HEK293 (cell line): Measurements from ENCODE around the gene C13orf42.

Experiments used
- CTCF ChIA-PET: fragments of 350-600 bp; formaldehyde crosslinking; extraction: SDS; loops from one replicate; lab custom pipeline; 2021; ENCODE audit warnings: antibody characterized with exemption; lab: Yijun Ruan, JAX
- POLR2A ChIA-PET: fragments of 300-600 bp; formaldehyde crosslinking; extraction: SDS; loops from one replicate; lab custom pipeline; 2020; ENCODE audit warnings: antibody characterized with exemption, inconsistent platforms; lab: Yijun Ruan, JAX
- H3K27ac ChIP-seq: fragments of 200-500 bp; sonication (Bioruptor generic); 2 replicates; pipeline ENCODE4 v1.5.1; 2014; ENCODE audit warnings: low read depth, low read length, control low read depth, inconsistent platforms; ENCODE audit errors: extremely low read depth
- H3K36me3 ChIP-seq, 2 experiments: fragments of 200-500 bp in 1 of 2; sonication (Bioruptor generic) in 1 of 2; 1 replicate in 1 of 2; 2 replicates in 1 of 2; pipeline ENCODE4 v1.5.1; 2014 to 2017; ENCODE audit warnings: inconsistent platforms in 2 of 2, low read length in 2 of 2; ENCODE audit not compliant: control insufficient read depth in 2 of 2, insufficient read depth in 1 of 2
- H3K4me1 ChIP-seq: fragments of 200-500 bp; sonication (Bioruptor generic); 2 replicates; pipeline ENCODE4 v1.5.1; 2014; ENCODE audit warnings: mild to moderate bottlenecking, low read length, inconsistent platforms; ENCODE audit not compliant: control insufficient read depth, insufficient read depth
- H3K4me3 ChIP-seq: 2 replicates; pipeline ENCODE4 v1.5.1; 2011; ENCODE audit warnings: low read depth, mild to moderate bottlenecking, control low read depth, low read length, moderate library complexity
- H3K9me3 ChIP-seq: fragments of 200-500 bp; sonication (Bioruptor generic); 2 replicates; pipeline ENCODE4 v1.5.1; 2014; ENCODE audit warnings: low read depth, low read length, inconsistent platforms; ENCODE audit not compliant: control insufficient read depth, insufficient read depth
- FEZF1 ChIP-seq: fragments of 450-650 bp; formaldehyde crosslinking; IDR thresholded peaks from 2 replicates; pipeline ENCODE4 v1.5.1; 2016; ENCODE audit warnings: missing biosample characterization, missing genetic modification characterization
- GLIS2 ChIP-seq: fragments of 450-650 bp; formaldehyde crosslinking; IDR thresholded peaks from 2 replicates; pipeline ENCODE4 v1.5.1; 2016; ENCODE audit warnings: missing biosample characterization, missing genetic modification characterization
- IKZF3 ChIP-seq: fragments of 450-650 bp; IDR thresholded peaks from 2 replicates; pipeline ENCODE4 v1.5.0; 2018; ENCODE audit warnings: missing biosample characterization, mild to moderate bottlenecking, missing genetic modification characterization, moderate library complexity
- KLF17 ChIP-seq: fragments of 450-650 bp; formaldehyde crosslinking; IDR thresholded peaks from 2 replicates; pipeline ENCODE4 v1.5.1; 2016; ENCODE audit warnings: missing biosample characterization, missing genetic modification characterization
- SALL2 ChIP-seq: fragments of 450-650 bp; formaldehyde crosslinking; IDR thresholded peaks from 2 replicates; pipeline ENCODE4 v1.5.0; 2017; ENCODE audit warnings: missing biosample characterization, mild to moderate bottlenecking, missing genetic modification characterization, borderline replicate concordance
- TRIM28 ChIP-seq: IDR thresholded peaks from 2 replicates; pipeline ENCODE4 v1.6.1; 2011; ENCODE audit warnings: low read length, control low read depth, borderline replicate concordance
- ZBTB11 ChIP-seq: fragments of 450-650 bp; formaldehyde crosslinking; conservative IDR thresholded peaks from 2 replicates; pipeline ENCODE4 v1.5.1; 2016; ENCODE audit warnings: low read depth, missing biosample characterization, missing genetic modification characterization
- ZBTB44 ChIP-seq: fragments of 450-650 bp; IDR thresholded peaks from 2 replicates; pipeline ENCODE4 v1.5.1; 2018; ENCODE audit warnings: missing biosample characterization, mild to moderate bottlenecking, missing genetic modification characterization
- ZNF174 ChIP-seq: fragments of 450-650 bp; formaldehyde crosslinking; IDR thresholded peaks from 2 replicates; pipeline ENCODE4 v1.5.0; 2017; ENCODE audit warnings: missing biosample characterization, mild to moderate bottlenecking, missing genetic modification characterization
- ZNF211 ChIP-seq: fragments of 450-650 bp; formaldehyde crosslinking; IDR thresholded peaks from 2 replicates; pipeline ENCODE4 v1.5.1; 2016; ENCODE audit warnings: low read depth, missing biosample characterization, missing genetic modification characterization
- ZNF280D ChIP-seq: fragments of 450-650 bp; formaldehyde crosslinking; IDR thresholded peaks from 2 replicates; pipeline ENCODE4 v1.5.1; 2016; ENCODE audit warnings: missing biosample characterization, missing genetic modification characterization
- ZNF302 ChIP-seq: fragments of 450-650 bp; formaldehyde crosslinking; IDR thresholded peaks from 2 replicates; pipeline ENCODE4 v1.5.1; 2016; ENCODE audit warnings: missing biosample characterization, missing genetic modification characterization, low read depth
- ZNF311 ChIP-seq: fragments of 450-650 bp; formaldehyde crosslinking; IDR thresholded peaks from 2 replicates; pipeline ENCODE4 v1.5.1; 2017; ENCODE audit warnings: missing biosample characterization, missing genetic modification characterization, borderline replicate concordance
- ZNF350 ChIP-seq: fragments of 450-650 bp; formaldehyde crosslinking; IDR thresholded peaks from 2 replicates; pipeline ENCODE4 v1.5.0; 2017; ENCODE audit warnings: missing biosample characterization, mild to moderate bottlenecking, missing genetic modification characterization
- ZNF362 ChIP-seq: fragments of 450-650 bp; formaldehyde crosslinking; IDR thresholded peaks from 2 replicates; pipeline ENCODE4 v1.5.1; 2016; ENCODE audit warnings: missing biosample characterization, missing genetic modification characterization
- ZNF391 ChIP-seq: fragments of 450-650 bp; formaldehyde crosslinking; IDR thresholded peaks from 2 replicates; pipeline ENCODE4 v1.5.1; 2016; ENCODE audit warnings: low read depth, missing biosample characterization, missing genetic modification characterization, borderline replicate concordance
- ZNF664 ChIP-seq: fragments of 450-650 bp; formaldehyde crosslinking; IDR thresholded peaks from 2 replicates; pipeline ENCODE4 v1.5.1; 2016; ENCODE audit warnings: missing biosample characterization, missing genetic modification characterization
- ZNF768 ChIP-seq: fragments of 450-650 bp; formaldehyde crosslinking; IDR thresholded peaks from 2 replicates; pipeline ENCODE4 v1.5.1; 2018; ENCODE audit warnings: missing biosample characterization, mild to moderate bottlenecking, missing genetic modification characterization
- ZNF791 ChIP-seq: fragments of 450-650 bp; formaldehyde crosslinking; IDR thresholded peaks from 2 replicates; pipeline ENCODE4 v1.5.1; 2016; ENCODE audit warnings: missing biosample characterization, missing genetic modification characterization
- ZNF843 ChIP-seq: fragments of 450-650 bp; formaldehyde crosslinking; IDR thresholded peaks from 2 replicates; pipeline ENCODE4 v1.5.1; 2016; ENCODE audit warnings: missing biosample characterization, missing genetic modification characterization
- ZSCAN4 ChIP-seq: fragments of 450-650 bp; formaldehyde crosslinking; IDR thresholded peaks from 2 replicates; pipeline ENCODE4 v1.5.1; 2017; ENCODE audit warnings: missing biosample characterization, missing genetic modification characterization

C13orf42 gene

GRCh38 chr13:51113969-51114368, 2.9 kb upstream of the C13orf42 start:
- no peaks in the 10 kb centered on the region for H3K9me3 ChIP-seq
- CTCF ChIA-PET, result no interaction called here
- POLR2A ChIA-PET, result no interaction called here
- no peak overlapping the region for H3K4me3 ChIP-seq
- peak; percentile 89 for TF ChIP-seq ZNF664 (tag by site-specific recombination)
- TF ChIP-seq ZNF350, result no peak
- no peaks in the 10 kb centered on the region for H3K36me3 ChIP-seq
- no peak overlapping the region for H3K27ac ChIP-seq
- H3K4me1 ChIP-seq, result no peaks in the 10 kb centered on the region

- POLR2A ChIA-PET, result no interaction called here
- H3K4me3 ChIP-seq, result no peak overlapping the region
- CTCF ChIA-PET, result no interaction called here
- H3K27ac ChIP-seq, result no peak overlapping the region
- no peaks in the 10 kb centered on the region for H3K4me1 ChIP-seq
- H3K9me3 ChIP-seq, result no peaks in the 10 kb centered on the region
- TF ChIP-seq IKZF3, result no peak
- TF ChIP-seq ZBTB44 (tag by site-specific recombination), result no peak
- no peak for TF ChIP-seq ZNF768 (tag by site-specific recombination)
- no peak for TF ChIP-seq ZNF174 (tag by site-specific recombination)
- no peak for TF ChIP-seq ZNF302
- no peak for TF ChIP-seq ZNF391
- no peak for TF ChIP-seq GLIS2 (tag by site-specific recombination)
- TF ChIP-seq ZSCAN4, result no peak
- TF ChIP-seq ZNF791, result no peak
- no peak for TF ChIP-seq KLF17 (tag by site-specific recombination)
- no peaks in the 10 kb centered on the region for H3K36me3 ChIP-seq
Observed at GRCh38 chr13:51113186-51113881, 2.3 kb upstream of the C13orf42 start.

- POLR2A ChIA-PET, result no interaction called here
- CTCF ChIA-PET, result no interaction called here
- no peak for TF ChIP-seq ZNF280D (tag by site-specific recombination)
- TF ChIP-seq SALL2, result no peak
- no peak for TF ChIP-seq TRIM28
- no peak for TF ChIP-seq ZNF302
- TF ChIP-seq ZNF362 (tag by site-specific recombination), result no peak
- no peak for TF ChIP-seq FEZF1
- TF ChIP-seq ZNF211 (tag by site-specific recombination), result no peak
- no peak for TF ChIP-seq ZNF311 (tag by site-specific recombination)
- no peak for TF ChIP-seq ZNF843 (tag by site-specific recombination)
- no peak for TF ChIP-seq ZBTB11 (tag by site-specific recombination)
Observed at GRCh38 chr13:51112771-51113170, 1.7 kb upstream of the C13orf42 start.

More at GRCh38 chr13:51112771-51113170, 1.7 kb upstream of the C13orf42 start:
- Histone ChIP-seq H3K27ac (no peak overlapping the region), H3K4me3 (no peak overlapping the region), H3K36me3 (no peaks in the 10 kb centered on the region), H3K9me3 (no peaks in the 10 kb centered on the region), H3K4me1 (no peaks in the 10 kb centered on the region)
